Gastroesophageal sphincter (tissue), 4 donors: ENCODE results near the gene PHLDB2. TPM values are rescaled to one million over a fixed set of nuclear protein-coding genes. Genes with fewer than 3 reads are reported as not detected.

Experiments used
- ATAC-seq: fragments of 150-250 bp; one replicate; pipeline ENCODE4 v1.9.1; 2016; ENCODE audit warnings: mild to moderate bottlenecking, moderate library complexity
- H3K27ac ChIP-seq, 4 donors: fragments of 200-600 bp; sonication (generic) in 3 of 4; 1 replicate in 3 of 4; 2 replicates in 1 of 4; pipeline ENCODE4 v1.5.1; 2016 to 2019
- H3K27me3 ChIP-seq: fragments of 200-600 bp; sonication (generic); one replicate; pipeline ENCODE4 v1.5.1; 2019
- H3K36me3 ChIP-seq, 2 donors: fragments of 200-600 bp; sonication (generic); one replicate each; pipeline ENCODE4 v1.5.1; 2019; ENCODE audit warnings: control low read depth in 1 of 2
- H3K4me1 ChIP-seq, 3 donors: fragments of 200-600 bp; sonication (generic); 1 replicate in 2 of 3; 2 replicates in 1 of 3; pipeline ENCODE4 v1.5.1; 2016 to 2019; ENCODE audit warnings: control low read depth in 2 of 3
- H3K4me3 ChIP-seq, 2 donors: fragments of 200-600 bp; sonication (generic); one replicate each; pipeline ENCODE4 v1.5.1; 2019; ENCODE audit warnings: mild to moderate bottlenecking in 1 of 2, moderate library complexity in 1 of 2
- H3K9me3 ChIP-seq, 3 donors: fragments of 200-600 bp; sonication (generic); one replicate each; pipeline ENCODE4 v1.5.1; 2017 to 2019; ENCODE audit warnings: control low read depth in 2 of 3
- CTCF ChIP-seq, 4 experiments: fragments of 200-600 bp in 2 of 4; fragments of 450-650 bp in 2 of 4; sonication (generic) in 1 of 4; IDR thresholded peaks; one replicate each; pipeline ENCODE4 v1.5.1; 2017 to 2019; ENCODE audit warnings: antibody characterized with exemption in 4 of 4, mild to moderate bottlenecking in 2 of 4, moderate library complexity in 2 of 4
- EP300 ChIP-seq: sonication (generic); formaldehyde crosslinking; IDR thresholded peaks from one replicate; pipeline ENCODE4 v1.6.1; 2017; ENCODE audit warnings: antibody characterized with exemption, mild to moderate bottlenecking
- POLR2A ChIP-seq, 2 donors: fragments of 450-650 bp; IDR thresholded peaks; one replicate each; pipeline ENCODE4 v1.6.1; 2017; ENCODE audit warnings: antibody characterized with exemption in 2 of 2, mild to moderate bottlenecking in 2 of 2, moderate library complexity in 1 of 2
- POLR2AphosphoS5 ChIP-seq: sonication (generic); formaldehyde crosslinking; IDR thresholded peaks from one replicate; pipeline ENCODE4 v1.6.1; 2017; ENCODE audit warnings: antibody characterized with exemption
- WGBS, 2 donors: methylation state at CpG; one replicate each; pipeline ENCODE4 v1.1.5; 2018; ENCODE audit warnings: low coverage in 1 of 2; 5-methylcytosine and 5-hydroxymethylcytosine counted together
- total RNA-seq, 4 donors: library from RNA; depleted of rRNA; stranded (reverse); fragments of >200 nt; gene quantifications; one replicate each; pipeline ENCODE4 v1.1.0, GENCODE V29; 2016

PHLDB2 gene
- 100 to 1,000 TPM in 1 of 4 donors, 10 to 100 TPM in 3; 52.1 to 115 (median 77.4) TPM for total RNA-seq

- ATAC-seq: peak; percentile 83
- Histone ChIP-seq H3K9me3 (no peaks in the 10 kb centered on the region), H3K27ac (peak within 1 kb of the TSS; percentile 97 to 99 (median 99)), H3K27me3 (no peaks in the 10 kb centered on the region), H3K36me3 (no peaks in the 10 kb centered on the region), H3K4me1 (peaks cover 8 to 49% (median 12%) of the 10 kb centered on the region in 3 donors), H3K4me3 (peak within 1 kb of the TSS; percentile 93 to 97)
- WGBS, 2 donors: 0 to 1% methylated on average over 2 to 12 of the region's 78 CpGs
- TF ChIP-seq POLR2AphosphoS5 (peak; percentile 62), POLR2A (IDR thresholded peaks at IDR 0.05) (peak in 1 of 2 donors; percentile 26), EP300 (no peak), CTCF (IDR thresholded peaks at IDR 0.05) (peak in 1 of 4 experiments; percentile 28)
These were observed at the start of gene PHLDB2 for GRCh38 chr3:111859061-111859973. TSS of gene PHLDB2 (plus strand) at chr3:111859265. CDS start at chr3:111884078, 24,813 bp downstream.

- TF ChIP-seq POLR2A (IDR thresholded peaks at IDR 0.05) (no peak), EP300 (no peak), POLR2AphosphoS5 (no peak), CTCF (IDR thresholded peaks at IDR 0.05) (no peak)
- Histone ChIP-seq H3K4me3 (no peak overlapping the region), H3K4me1 (peaks cover 0 to 9% (median 4%) of the 10 kb centered on the region in 3 donors), H3K27me3 (no peaks in the 10 kb centered on the region), H3K9me3 (peaks cover 0 to 4% (median 0%) of the 10 kb centered on the region in 3 donors), H3K27ac (no peak overlapping the region), H3K36me3 (no peaks in the 10 kb centered on the region)
- no peak for ATAC-seq
These were observed 48.2 kb upstream of the PHLDB2 start for GRCh38 chr3:111810909-111811308.

GRCh38 chr3:111811811-111812210 lies 47.3 kb upstream of the PHLDB2 start:
- Histone ChIP-seq H3K36me3 (no peaks in the 10 kb centered on the region), H3K27ac (no peak overlapping the region), H3K4me1 (peaks cover 0 to 9% (median 4%) of the 10 kb centered on the region in 3 donors), H3K9me3 (peaks cover 0 to 6% (median 0%) of the 10 kb centered on the region in 3 donors), H3K27me3 (no peaks in the 10 kb centered on the region), H3K4me3 (no peak overlapping the region)
- TF ChIP-seq CTCF (IDR thresholded peaks at IDR 0.05): no peak
- TF ChIP-seq EP300: no peak
- no peak for TF ChIP-seq POLR2A (IDR thresholded peaks at IDR 0.05)
- no peak for TF ChIP-seq POLR2AphosphoS5
- 85 to 90% methylated on average over 1 of the region's 1 CpG for WGBS, 2 donors
- ATAC-seq: no peak

GRCh38 chr3:111812701-111813100 lies 46.4 kb upstream of the PHLDB2 start:
- Histone ChIP-seq H3K9me3 (peaks cover 0 to 6% (median 0%) of the 10 kb centered on the region in 3 donors), H3K4me3 (no peak overlapping the region), H3K4me1 (peaks cover 0 to 9% (median 4%) of the 10 kb centered on the region in 3 donors), H3K27ac (no peak overlapping the region), H3K36me3 (no peaks in the 10 kb centered on the region), H3K27me3 (no peaks in the 10 kb centered on the region)
- no peak for TF ChIP-seq POLR2AphosphoS5
- TF ChIP-seq EP300: no peak
- TF ChIP-seq POLR2A (IDR thresholded peaks at IDR 0.05): no peak
- TF ChIP-seq CTCF (IDR thresholded peaks at IDR 0.05): no peak
- no peak for ATAC-seq
- WGBS, 2 donors: 88 to 92% methylated on average over 1 of the region's 1 CpG

- TF ChIP-seq POLR2AphosphoS5 (no peak), POLR2A (IDR thresholded peaks at IDR 0.05) (no peak), CTCF (IDR thresholded peaks at IDR 0.05) (no peak), EP300 (no peak)
- Histone ChIP-seq H3K4me1 (peaks cover 0 to 9% (median 4%) of the 10 kb centered on the region in 3 donors), H3K9me3 (peaks cover 0 to 6% (median 0%) of the 10 kb centered on the region in 3 donors), H3K27me3 (no peaks in the 10 kb centered on the region), H3K27ac (no peak overlapping the region), H3K4me3 (no peak overlapping the region), H3K36me3 (no peaks in the 10 kb centered on the region)
- ATAC-seq: no peak
- WGBS, 2 donors: 44 to 59% methylated on average over 1 of the region's 1 CpG
These were observed 45.6 kb upstream of the PHLDB2 start for GRCh38 chr3:111813441-111813840.
